Measurements from ENCODE around the gene ZNF786.
A peak's percentile ranks its signal among the peaks of the same experiment; 100 is the strongest.

ZNF786 gene

DNA sequence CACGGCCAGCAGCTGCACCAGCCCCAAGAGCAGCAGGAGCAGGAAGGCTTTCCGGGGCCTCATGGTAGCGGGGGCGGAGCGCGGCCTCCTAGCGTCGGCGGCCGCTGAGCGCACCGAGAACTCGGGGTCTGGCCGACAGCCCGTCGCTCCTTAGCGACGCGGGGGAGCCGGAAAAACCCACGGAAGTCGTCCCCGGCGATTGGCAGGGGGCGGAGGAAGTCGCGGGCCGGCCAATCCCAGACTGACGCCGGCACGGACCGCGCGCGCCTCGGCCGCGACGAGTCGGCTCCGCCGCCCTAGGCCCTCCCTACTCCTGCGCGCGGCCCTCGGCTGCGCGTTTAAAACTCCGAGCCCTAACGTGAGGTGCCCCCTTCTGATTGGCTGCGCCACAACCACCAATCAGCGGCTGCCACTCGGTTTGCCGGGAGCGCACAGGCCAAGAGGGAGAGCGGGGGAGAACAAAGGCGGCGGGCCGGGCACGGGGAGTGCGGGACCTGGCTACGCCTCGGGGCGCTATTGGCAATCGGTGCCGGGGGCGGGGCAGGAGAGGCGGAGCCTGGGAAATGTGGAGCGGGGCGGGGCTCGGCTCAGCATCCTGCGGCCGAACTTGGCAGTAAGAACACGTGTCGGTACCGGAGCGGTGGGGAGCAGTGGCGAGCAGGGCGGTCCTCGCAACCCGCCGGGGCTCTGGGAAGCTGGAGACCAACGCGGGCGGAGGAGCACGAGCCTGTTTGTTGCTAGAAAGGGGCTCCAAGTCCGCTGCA, 62.0 kb downstream of the ZNF786 start, which contains the start of gene PDIA4:
PDIA4 (minus strand) TSS at position 160 of the 764 bp plus-strand sequence; CDS start at position 63, 97 bp downstream.
- DNase-seq (ENCODE audit: low spot score): peak; percentile 100

DNA sequence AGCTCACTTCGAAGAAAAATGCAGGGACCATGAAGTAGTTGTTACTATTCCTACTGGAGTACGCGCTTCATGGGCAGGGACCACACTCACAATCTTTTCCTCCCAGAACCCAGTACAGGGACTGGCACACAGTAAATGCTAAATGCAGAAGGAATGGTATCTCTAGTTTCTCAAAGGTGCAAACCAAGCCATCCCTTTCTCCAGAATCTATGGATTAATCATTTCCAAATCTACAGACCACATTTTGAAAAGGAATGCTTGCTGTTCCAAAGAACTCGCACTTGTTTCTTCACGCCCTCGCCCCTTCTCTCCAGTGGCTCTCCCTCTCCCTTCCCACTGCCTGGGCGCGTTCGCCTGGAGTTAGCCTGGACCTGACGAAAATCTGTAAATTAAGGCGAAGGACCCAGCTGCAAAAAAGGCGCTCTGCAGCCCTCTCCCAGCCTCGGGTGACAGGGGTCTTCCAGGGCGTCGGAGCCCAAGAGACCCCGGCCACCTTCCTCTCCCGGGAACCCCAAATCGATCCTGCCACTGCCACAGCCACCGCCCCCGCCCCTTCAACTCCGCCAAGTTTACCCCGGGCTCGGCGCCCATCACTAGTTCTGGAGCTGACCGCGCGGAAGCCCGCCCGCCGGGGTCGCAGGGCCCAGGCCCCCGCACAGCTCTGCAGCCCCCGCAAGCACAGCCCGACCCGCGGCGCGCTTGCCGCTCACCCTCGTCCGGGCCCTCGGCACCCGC, 62.7 kb downstream of the ZNF786 start:
- DNase-seq (ENCODE audit: low spot score): peak; percentile 37

DNA sequence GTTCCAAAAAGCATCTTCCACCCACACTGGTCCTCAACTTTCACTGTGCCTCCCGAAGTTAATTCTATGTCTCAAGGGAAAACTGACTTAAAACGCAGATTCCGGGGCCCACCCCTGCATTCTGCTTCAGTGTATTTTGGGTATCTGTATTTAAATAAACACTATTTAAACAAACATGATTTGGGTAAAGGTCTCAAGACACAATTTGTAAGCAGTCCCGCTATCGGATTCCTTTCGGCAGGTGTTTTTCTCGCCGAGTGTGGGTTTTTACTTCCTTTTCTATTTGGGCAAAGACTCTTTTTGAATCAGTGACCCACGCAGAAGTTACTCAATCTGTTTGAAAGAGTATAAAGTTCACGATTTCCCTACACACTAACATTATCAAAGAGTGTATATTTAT, 63.5 kb downstream of the ZNF786 start:
- DNase-seq (ENCODE audit: low spot score): peak; percentile 6

DNA sequence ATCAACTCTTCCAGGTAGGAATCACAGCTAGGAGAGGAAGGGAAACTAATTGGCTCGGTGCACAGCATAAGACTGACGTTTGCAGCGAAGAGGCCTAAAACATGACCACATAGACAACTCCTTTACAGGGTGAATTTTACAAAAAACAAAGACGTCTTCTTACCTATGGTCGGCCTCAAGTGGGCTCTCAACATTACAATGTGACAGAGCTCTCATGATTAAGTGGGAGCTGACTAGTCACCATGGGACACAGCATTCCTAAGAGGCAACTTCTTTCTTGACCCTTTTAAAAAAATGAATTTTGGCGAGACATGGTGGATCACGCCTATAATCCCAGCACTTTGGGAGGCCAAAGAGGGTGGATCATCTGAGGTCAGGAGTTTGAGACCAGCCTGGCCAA, 66.9 kb downstream of the ZNF786 start:
- DNase-seq (ENCODE audit: low spot score): no peak

DNA sequence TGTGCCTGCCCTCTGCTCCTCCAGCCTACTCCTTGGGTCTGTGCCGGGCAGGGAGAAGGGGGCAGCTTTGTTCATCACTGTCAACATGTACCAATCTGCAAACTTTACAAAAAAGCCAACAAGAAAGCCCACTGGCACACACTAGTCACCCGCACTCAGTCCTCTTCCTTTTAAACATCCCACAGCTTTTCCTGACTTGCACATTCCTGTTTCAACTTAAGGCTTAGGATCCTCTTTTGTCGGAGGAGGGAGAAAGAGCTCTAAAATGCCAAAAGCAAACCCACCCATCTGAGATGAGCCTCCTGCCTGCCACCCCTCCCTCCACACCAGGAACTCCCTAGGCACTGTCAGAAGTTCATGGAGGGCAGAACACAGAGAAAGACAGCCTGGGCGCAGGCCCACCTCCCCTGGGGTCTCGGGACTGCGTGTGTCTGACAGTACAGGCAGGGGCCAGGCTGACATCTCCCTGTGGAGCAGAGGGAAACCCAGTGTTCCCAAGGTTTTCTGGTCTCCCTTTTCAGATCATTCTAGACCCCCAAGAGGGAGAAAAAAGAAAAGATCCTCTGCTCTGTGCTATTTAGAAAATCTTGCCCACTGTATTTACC, 67.7 kb downstream of the ZNF786 start:
- no peak for DNase-seq (ENCODE audit: low spot score)

DNA sequence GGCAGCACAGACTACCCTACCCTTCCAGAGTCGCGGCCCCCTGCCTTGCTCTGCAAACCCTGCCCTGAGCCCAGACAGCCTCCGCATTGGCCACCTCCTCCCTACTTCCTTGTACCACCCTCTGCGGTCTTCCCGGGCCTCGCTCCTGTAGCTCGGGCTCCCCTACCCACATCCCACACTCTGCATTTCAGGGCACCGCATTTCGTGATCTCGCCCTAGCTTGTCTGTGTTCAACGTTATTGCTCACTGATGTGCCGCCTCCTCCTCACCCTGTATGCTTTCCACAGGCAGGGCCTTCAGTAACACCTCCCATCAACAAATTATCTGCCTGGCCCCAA, 68.8 kb downstream of the ZNF786 start:
- no peak for DNase-seq (ENCODE audit: low spot score)

DNA sequence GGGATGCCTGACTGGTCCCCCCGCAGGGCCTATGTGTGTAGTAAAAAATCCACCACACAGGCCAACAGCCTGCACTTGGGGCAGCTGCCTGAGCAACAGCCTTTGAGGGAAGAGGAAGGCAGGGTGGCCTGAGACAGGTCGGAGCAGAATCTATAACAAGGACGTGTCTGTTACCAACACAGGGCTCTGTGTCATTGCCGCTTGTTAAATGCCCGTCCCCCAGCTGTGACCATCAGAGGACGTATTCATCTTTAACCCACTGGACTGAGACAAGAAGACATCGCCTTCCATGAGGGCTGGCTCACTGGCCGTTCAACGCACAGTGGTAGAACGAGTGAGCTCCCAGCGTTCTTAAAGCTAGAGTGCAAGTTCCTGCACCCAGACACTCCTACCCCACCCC, 70.0 kb downstream of the ZNF786 start:
- no peak for DNase-seq (ENCODE audit: low spot score)
